ENCODE measurements around the gene OR10X1.

Gene OR10X1

GRCh38 chr1:158583962-158584361, 4.3 kb upstream of the OR10X1 start:
- TF ChIP-seq CTCF (IDR thresholded peaks at IDR 0.05; ENCODE audit: low read depth, low read length), result no peak
- no peak for DNase-seq (ENCODE audit: extremely low read depth, low read depth)

- no peak for DNase-seq (ENCODE audit: extremely low read depth, low read depth)
- TF ChIP-seq CTCF (IDR thresholded peaks at IDR 0.05; ENCODE audit: low read depth, low read length), result no peak
These were observed 2.1 kb downstream of the OR10X1 start for GRCh38 chr1:158577561-158577960.

- no peak for DNase-seq (ENCODE audit: extremely low read depth, low read depth)
- no peak for TF ChIP-seq CTCF (IDR thresholded peaks at IDR 0.05; ENCODE audit: low read depth, low read length)
These were observed 7.5 kb downstream of the OR10X1 start for GRCh38 chr1:158572226-158572625.

- no peak for DNase-seq (ENCODE audit: extremely low read depth, low read depth)
- TF ChIP-seq CTCF (IDR thresholded peaks at IDR 0.05; ENCODE audit: low read depth, low read length), result no peak
These were observed 9.2 kb downstream of the OR10X1 start, which contains the start of gene OR6P1 for GRCh38 chr1:158570480-158570879. Gene OR6P1, minus strand, starts transcription at chr1:158570580. Its CDS starts 6,976 bp downstream, at chr1:158563604.

GRCh38 chr1:158564608-158565007, 15.1 kb downstream of the OR10X1 start:
- DNase-seq (ENCODE audit: extremely low read depth, low read depth), result no peak

GRCh38 chr1:158563853-158564252, 15.8 kb downstream of the OR10X1 start:
- no peak for TF ChIP-seq CTCF (IDR thresholded peaks at IDR 0.05; ENCODE audit: low read depth, low read length)
- no peak for DNase-seq (ENCODE audit: extremely low read depth, low read depth)

More at GRCh38 chr1:158564608-158565007, 15.1 kb downstream of the OR10X1 start:
- no peak for TF ChIP-seq CTCF (IDR thresholded peaks at IDR 0.05; ENCODE audit: low read depth, low read length)

- no peak for DNase-seq (ENCODE audit: extremely low read depth, low read depth)
- TF ChIP-seq CTCF (IDR thresholded peaks at IDR 0.05; ENCODE audit: low read depth, low read length), result no peak
These were observed 20.0 kb downstream of the OR10X1 start for GRCh38 chr1:158559696-158560095.

All from AG09319 (cell line).